Keratinocyte (primary cell): Measurements from ENCODE around the gene COA5. TPM values are rescaled to one million over a fixed set of nuclear protein-coding genes. Genes with fewer than 3 reads are reported as not detected.

Source experiments
- DNase-seq: peaks from one replicate; pipeline ENCODE4 v3.0.0-alpha.2; 2011; ENCODE audit warnings: low read depth, missing footprints, low spot score
- FAIRE-seq: peaks from 2 replicates; lab custom pipeline; 2011; peaks lifted over from hg19 to GRCh38; lab: Jason Lieb, UNC
- H2AFZ ChIP-seq: 2 replicates; pipeline ENCODE4 v1.6.0; 2012; ENCODE audit warnings: low read length, control low read depth, inconsistent platforms; ENCODE audit not compliant: control insufficient read depth
- H3K27ac ChIP-seq: 2 replicates; pipeline ENCODE4 v1.5.1; 2011; ENCODE audit warnings: low read length; ENCODE audit not compliant: control insufficient read depth, insufficient read depth
- H3K27me3 ChIP-seq: 3 replicates; pipeline ENCODE4 v1.6.0; 2011; ENCODE audit warnings: low read length; ENCODE audit not compliant: control insufficient read depth, insufficient read depth; ENCODE audit errors: extremely low read depth
- H3K36me3 ChIP-seq, 2 experiments: 2 replicates in 1 of 2; 3 replicates in 1 of 2; pipeline ENCODE4 v1.5.1; 2011; ENCODE audit warnings: low read length in 2 of 2, mild to moderate bottlenecking in 1 of 2; ENCODE audit not compliant: control insufficient read depth in 2 of 2, insufficient read depth in 2 of 2; ENCODE audit errors: extremely low read depth in 1 of 2
- H3K4me1 ChIP-seq: 3 replicates; pipeline ENCODE4 v1.5.1; 2011; ENCODE audit warnings: low read length; ENCODE audit not compliant: control insufficient read depth, insufficient read depth; ENCODE audit errors: extremely low read depth
- H3K4me2 ChIP-seq: 3 replicates; pipeline ENCODE4 v1.6.0; 2011; ENCODE audit warnings: low read depth, low read length; ENCODE audit not compliant: control insufficient read depth, insufficient read depth; ENCODE audit errors: extremely low read depth
- H3K4me3 ChIP-seq, 3 experiments: fragments of 200-600 bp in 1 of 3; sonication (generic) in 1 of 3; 2 replicates in 2 of 3; 3 replicates in 1 of 3; pipeline ENCODE4 v1.5.1; 2011 to 2016; ENCODE audit warnings: low read length in 3 of 3, mild to moderate bottlenecking in 3 of 3, control low read depth in 2 of 3, inconsistent platforms in 1 of 3, low read depth in 1 of 3, mixed read lengths in 1 of 3, mixed run types in 1 of 3, moderate library complexity in 1 of 3; ENCODE audit not compliant: control insufficient read depth in 2 of 3, insufficient read depth in 2 of 3; ENCODE audit errors: extremely low read depth in 1 of 3
- H3K79me2 ChIP-seq: 2 replicates; pipeline ENCODE4 v1.6.0; 2012; ENCODE audit warnings: low read length; ENCODE audit not compliant: control insufficient read depth, insufficient read depth
- H3K9ac ChIP-seq: 3 replicates; pipeline ENCODE4 v1.6.0; 2011; ENCODE audit warnings: low read length; ENCODE audit not compliant: control insufficient read depth, insufficient read depth; ENCODE audit errors: extremely low read depth
- H3K9me1 ChIP-seq: 3 replicates; pipeline ENCODE4 v1.6.0; 2011; ENCODE audit warnings: low read length; ENCODE audit not compliant: control insufficient read depth, insufficient read depth; ENCODE audit errors: extremely low read depth
- H3K9me3 ChIP-seq: 2 replicates; pipeline ENCODE4 v1.5.1; 2012; ENCODE audit warnings: low read depth, low read length; ENCODE audit not compliant: control insufficient read depth
- H4K20me1 ChIP-seq: 3 replicates; pipeline ENCODE4 v1.6.0; 2011; ENCODE audit warnings: low read length; ENCODE audit not compliant: control insufficient read depth, insufficient read depth; ENCODE audit errors: extremely low read depth
- CTCF ChIP-seq, 3 experiments: IDR thresholded peaks in 1 of 3; conservative IDR thresholded peaks in 1 of 3; optimal IDR thresholded peaks in 1 of 3; 2 replicates in 2 of 3; 3 replicates in 1 of 3; pipeline versions ENCODE3 to v1.5.1; 2011; ENCODE audit warnings: low read length in 3 of 3, mild to moderate bottlenecking in 3 of 3, moderate library complexity in 2 of 3, control low read depth in 1 of 3, inconsistent platforms in 1 of 3; ENCODE audit not compliant: insufficient read depth in 2 of 3; ENCODE audit errors: extremely low read depth in 1 of 3
- EZH2 ChIP-seq: IDR thresholded peaks from one replicate; pipeline ENCODE4 v1.6.1; 2012; ENCODE audit warnings: inconsistent platforms, mild to moderate bottlenecking, low read length, moderate library complexity
- dilution Hi-C: fragments of 300-500 bp; cut with MboI; formaldehyde crosslinking; loops from one replicate; pipeline ENCODE4 v1.7.0; 2020; ENCODE audit warnings: low sequenced_read_pairs; ENCODE audit not compliant: extremely low pct_ligation_motif_present
- polyA plus RNA-seq, 5 experiments: library from polyadenylated mRNA; depleted of rRNA in 3 of 5; stranded (reverse) in 3 of 5; stranded (forward) in 1 of 5; unstranded in 1 of 5; fragments of >200 nt; gene quantifications; 1 replicate in 1 of 5; 2 replicates in 3 of 5; 3 replicates in 1 of 5; pipeline versions ENCODE4 v1.2.1 to v1.2.3, GENCODE V29; 2011 to 2012; ENCODE audit warnings: missing spikeins in 2 of 5, low read depth in 1 of 5, low replicate concordance in 1 of 5

Gene COA5
- polyA plus RNA-seq, 1 donor (not counting 4 experiments of a cell fraction or from before 2014, with no cell fraction given) = 25.1 TPM

- H3K9me3 ChIP-seq = no peaks in the 10 kb centered on the region
- no peak overlapping the region for H3K9ac ChIP-seq
- no peak overlapping the region for H3K4me2 ChIP-seq
- TF ChIP-seq EZH2 = no peak
- no peak for TF ChIP-seq CTCF (optimal IDR thresholded peaks at IDR 0.05 in 1 of 3, IDR thresholded peaks at IDR 0.05 in 1 of 3, conservative IDR thresholded peaks at IDR 0.05 in 1 of 3; ENCODE audit: extremely low read depth in 1 of 3, insufficient read depth in 2 of 3, low read length in 3 of 3)
- no peaks in the 10 kb centered on the region for H3K9me1 ChIP-seq
- dilution Hi-C loops = no loop called here
- no peaks in the 10 kb centered on the region for H4K20me1 ChIP-seq
- H3K4me1 ChIP-seq = peaks cover 3% of the 10 kb centered on the region
- H3K27ac ChIP-seq = no peak overlapping the region
- no peak overlapping the region for H2AFZ ChIP-seq
- H3K79me2 ChIP-seq = no peaks in the 10 kb centered on the region
- H3K27me3 ChIP-seq = no peaks in the 10 kb centered on the region
- no peaks in the 10 kb centered on the region for H3K36me3 ChIP-seq
- DNase-seq (no peak), FAIRE-seq (no peak)
- H3K4me3 ChIP-seq = no peak overlapping the region
Observed at GRCh38 chr2:98643496-98644100, 35.3 kb upstream of the COA5 start.

GRCh38 chr2:98637401-98638147, 29.3 kb upstream of the COA5 start:
- no peaks in the 10 kb centered on the region for H3K9me3 ChIP-seq
- no peak for TF ChIP-seq CTCF (optimal IDR thresholded peaks at IDR 0.05 in 1 of 3, IDR thresholded peaks at IDR 0.05 in 1 of 3, conservative IDR thresholded peaks at IDR 0.05 in 1 of 3; ENCODE audit: extremely low read depth in 1 of 3, insufficient read depth in 2 of 3, low read length in 3 of 3)
- TF ChIP-seq EZH2 = no peak
- H4K20me1 ChIP-seq = no peaks in the 10 kb centered on the region
- no peaks in the 10 kb centered on the region for H3K9me1 ChIP-seq
- no peaks in the 10 kb centered on the region for H3K27me3 ChIP-seq
- no peak overlapping the region for H3K4me3 ChIP-seq
- no peak for FAIRE-seq
- H3K4me2 ChIP-seq = no peak overlapping the region
- no peaks in the 10 kb centered on the region for H3K79me2 ChIP-seq
- H2AFZ ChIP-seq = no peak overlapping the region
- dilution Hi-C loops = no loop called here
- DNase-seq = no peak
- no peaks in the 10 kb centered on the region for H3K4me1 ChIP-seq
- no peaks in the 10 kb centered on the region for H3K36me3 ChIP-seq
- H3K27ac ChIP-seq = no peak overlapping the region
- no peak overlapping the region for H3K9ac ChIP-seq
